GM18867 (cell line): ENCODE data around the gene TRIP6.
A peak's percentile ranks its signal among the peaks of the same experiment; 100 is the strongest.

ENCODE experiments used
- ATAC-seq: cut with Tn5 transposase; IDR thresholded peaks from one replicate; pipeline ENCODE4 v1.9.1; 2021; ENCODE audit warnings: mild to moderate bottlenecking, moderate library complexity; ENCODE audit not compliant: unreplicated experiment

The TRIP6 gene

GRCh38 chr7:100888988-100889750 lies 22.0 kb downstream of the TRIP6 start, which contains the start of gene UFSP1:
Gene UFSP1, minus strand, starts transcription at chr7:100889715. Its CDS starts 444 bp downstream, at chr7:100889271.
- ATAC-seq = peak; percentile 21

DNA sequence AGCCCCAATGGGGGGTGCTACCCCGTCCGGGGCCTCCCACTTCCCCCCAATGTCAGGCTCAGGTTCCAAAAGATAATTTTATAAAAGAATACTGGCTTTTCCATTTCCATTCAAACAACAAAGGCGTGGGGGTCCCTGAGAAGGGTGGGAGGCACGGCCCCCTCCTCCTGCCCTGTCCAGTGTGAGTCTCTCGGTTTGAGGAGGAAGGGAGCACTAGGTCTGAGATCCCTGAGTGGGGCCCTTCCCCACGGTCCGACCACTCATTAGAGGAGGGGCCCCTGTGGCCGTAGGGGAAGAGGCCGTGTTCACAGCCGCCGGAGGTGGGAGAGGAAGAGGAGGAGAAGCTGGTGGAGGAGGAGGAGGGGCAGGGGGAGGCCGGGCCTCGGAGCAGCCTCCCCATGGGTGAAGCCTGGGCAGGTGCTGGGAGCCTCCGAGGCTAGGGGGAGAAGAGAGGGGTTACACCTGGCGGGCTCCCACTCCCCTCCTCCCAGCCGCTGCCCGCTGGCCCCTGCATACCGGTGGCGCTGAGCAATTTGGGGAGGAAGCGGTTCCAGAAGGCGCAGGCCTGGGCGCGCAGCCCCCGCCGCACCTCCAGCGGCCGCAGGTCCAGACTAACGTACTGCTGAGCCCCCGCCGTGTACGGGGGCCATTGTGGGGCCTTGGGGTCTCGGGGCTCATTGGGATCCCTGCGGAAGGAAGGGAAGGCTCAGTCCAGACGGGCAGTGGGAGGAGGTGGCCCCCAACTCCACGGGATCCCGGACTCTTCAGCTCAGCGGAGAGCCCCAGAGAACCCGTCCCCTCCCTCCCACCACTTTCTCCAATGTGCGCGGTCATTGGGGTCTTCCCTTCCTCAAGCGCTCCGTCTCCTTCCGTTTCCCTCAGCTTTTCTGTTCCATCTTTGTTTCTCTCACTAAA lies 23.7 kb downstream of the TRIP6 start:
- no peak for ATAC-seq

GRCh38 chr7:100891568-100892247 lies 24.5 kb downstream of the TRIP6 start:
- ATAC-seq = no peak

- ATAC-seq = no peak
These were observed 25.5 kb downstream of the TRIP6 start for GRCh38 chr7:100892364-100893317.

DNA sequence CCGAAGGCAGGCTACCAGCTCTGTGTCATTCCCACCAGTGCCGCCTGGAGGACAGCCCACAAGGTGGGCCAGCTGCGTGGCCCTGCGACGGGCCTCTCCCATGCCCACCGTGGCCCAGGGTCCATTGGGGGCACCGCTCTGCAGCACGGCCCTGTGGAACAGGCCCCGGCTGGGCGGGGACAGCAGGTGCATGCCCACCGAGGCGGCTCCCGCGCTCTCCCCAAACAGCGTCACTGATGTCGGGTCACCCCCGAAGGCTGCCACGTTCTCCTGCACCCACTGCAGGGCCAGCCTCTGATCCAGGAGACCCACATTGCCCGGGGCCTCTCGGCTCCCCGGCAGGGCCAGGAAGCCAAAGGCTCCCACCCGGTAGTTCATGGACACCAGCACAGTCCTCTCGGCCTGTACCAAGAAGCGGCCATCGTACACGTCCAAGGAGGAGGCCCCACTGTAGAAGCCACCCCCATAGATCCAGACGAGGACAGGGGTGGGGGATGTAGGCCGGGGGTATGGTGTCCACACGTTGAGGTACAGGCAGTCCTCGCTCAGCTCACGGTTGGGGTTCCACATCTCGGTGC lies 26.2 kb downstream of the TRIP6 start:
- ATAC-seq = no peak

DNA sequence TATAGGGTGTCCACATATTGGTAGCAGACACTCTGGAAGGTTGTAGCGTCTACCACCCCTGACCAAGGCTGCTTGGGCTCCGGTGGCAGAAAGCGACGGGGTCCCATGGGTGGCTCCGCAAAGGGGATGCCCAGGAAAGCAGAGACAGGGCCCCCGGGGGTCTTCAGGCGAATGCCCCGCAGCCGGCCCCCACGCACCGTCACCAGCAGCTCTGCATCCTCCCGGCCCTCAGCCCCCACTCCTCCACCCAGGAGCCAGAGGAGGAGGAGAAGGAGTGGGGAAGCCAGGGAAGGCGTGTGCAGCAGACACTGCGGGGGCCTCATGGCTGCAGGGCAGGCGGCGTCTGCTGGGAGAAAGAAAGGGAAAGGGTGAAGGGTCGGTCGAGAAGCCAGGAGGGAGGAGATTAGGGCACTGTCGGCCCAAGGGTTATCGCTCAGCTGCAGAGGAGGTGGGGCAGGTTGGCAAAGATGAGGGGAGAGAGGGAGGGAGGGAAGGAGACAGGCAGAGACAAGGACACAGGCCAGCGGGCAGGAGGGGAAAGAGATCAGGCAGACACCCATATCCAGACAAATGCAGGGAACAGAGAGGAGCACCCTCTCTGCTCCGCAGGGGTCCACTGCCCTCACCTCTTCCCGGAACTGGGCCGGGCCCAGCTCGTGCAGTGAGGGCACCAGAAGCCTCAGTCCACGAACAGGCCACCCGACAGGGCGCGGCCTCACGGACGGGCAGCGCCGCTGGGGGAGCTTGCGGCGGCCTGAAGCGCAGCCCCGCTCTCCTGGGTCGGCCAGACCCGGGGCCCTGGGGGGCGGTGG lies 26.9 kb downstream of the TRIP6 start:
- ATAC-seq = no peak

- ATAC-seq = no peak
These were observed 27.9 kb downstream of the TRIP6 start for GRCh38 chr7:100894860-100895700.

DNA sequence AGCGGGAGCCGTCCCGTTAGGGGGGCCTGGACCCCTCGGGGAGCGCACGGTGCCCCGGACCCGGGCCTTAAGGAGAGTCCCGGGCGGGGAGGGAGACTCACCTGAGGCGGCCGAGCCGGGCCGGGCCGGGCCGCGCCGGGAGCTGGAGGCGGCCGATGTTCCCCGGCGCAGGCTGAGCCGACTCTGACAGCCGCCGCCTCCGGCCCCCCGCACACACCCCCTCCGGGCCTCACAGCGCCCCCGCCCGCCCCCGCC lies 28.4 kb downstream of the TRIP6 start, which contains the start of gene ACHE:
Gene ACHE (minus strand): TSS at position 188 of the 255 bp plus-strand sequence. CDS start 1,656 bp downstream, outside the sequence.
- ATAC-seq = no peak

GRCh38 chr7:100895956-100896731 lies 29.0 kb downstream of the TRIP6 start:
- no peak for ATAC-seq

DNA sequence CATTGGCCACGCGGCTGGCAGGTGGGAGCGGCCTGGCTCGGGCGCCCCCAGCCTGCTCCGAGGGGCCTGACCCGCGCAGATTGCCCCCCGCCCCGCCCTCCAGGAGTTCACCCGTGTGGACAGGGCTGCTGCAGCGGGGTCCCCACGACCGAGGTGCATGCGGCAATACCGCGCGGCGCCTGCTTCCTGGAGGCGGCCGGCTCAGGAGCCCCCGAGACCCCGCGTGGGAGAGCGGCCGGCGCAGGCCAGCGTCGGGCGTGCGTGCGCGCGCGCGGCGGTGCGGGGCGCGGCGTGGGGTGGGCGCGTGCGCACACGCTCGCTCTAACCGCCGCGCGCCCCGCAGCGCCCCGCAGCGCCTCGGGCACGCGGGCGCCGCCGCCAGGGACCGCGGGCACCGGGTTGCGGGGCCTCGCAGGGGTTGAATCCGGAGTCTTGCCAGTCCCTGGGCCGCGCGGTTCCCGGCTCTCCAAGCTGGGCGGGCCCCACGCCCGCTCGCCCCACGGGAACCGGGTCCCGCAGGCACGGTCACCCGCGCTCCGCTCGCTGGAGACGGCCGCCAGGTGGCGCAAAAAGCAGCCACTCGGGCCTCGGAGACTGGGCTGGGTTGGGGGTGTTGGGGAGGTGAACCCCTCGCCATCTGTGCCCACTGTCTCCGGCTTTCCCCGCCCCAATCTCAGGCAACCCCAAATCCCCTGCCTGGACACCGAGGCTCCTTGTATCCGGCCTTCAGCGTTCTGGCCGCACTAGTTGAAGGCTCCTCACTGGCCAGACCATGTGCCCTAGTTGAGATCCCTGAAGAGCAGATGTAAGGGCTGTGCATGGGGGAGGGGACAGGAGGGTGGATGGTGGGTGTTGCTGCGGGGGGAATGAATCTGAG lies 29.8 kb downstream of the TRIP6 start:
- ATAC-seq = no peak

DNA sequence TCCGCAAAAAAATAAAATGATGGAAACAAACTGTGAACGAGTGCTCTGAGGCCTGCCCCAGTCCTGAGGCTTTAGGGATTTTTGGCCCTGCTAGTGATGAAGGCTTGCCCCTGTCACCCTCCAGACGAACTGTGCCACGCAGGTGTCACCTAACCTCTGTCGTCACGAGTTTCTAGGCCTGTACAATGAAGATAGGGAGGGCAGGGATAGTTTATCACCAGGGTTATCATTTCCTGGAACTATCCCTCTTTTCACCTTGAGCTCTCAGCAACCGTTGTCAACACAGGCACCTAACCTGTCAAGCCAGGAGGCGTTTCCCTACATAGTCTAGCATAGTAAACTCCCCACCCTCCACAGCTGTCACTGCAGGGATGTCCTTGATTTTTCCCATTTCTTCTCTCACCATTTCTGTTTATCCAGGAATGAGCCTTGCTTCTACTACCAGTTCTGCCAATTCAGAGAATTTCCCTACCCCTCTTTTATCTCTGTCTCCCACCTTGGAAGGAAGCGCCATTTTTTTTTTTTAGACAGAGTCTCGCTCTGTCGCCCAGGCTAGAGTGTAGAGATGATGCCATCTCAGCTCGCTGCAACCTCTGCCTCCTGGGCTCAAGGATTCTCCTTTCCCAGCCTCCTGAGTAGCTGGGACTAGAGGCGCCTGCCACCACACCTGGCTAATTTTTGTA lies 30.7 kb downstream of the TRIP6 start:
- ATAC-seq = no peak

- no peak for ATAC-seq
These were observed 32.2 kb downstream of the TRIP6 start for GRCh38 chr7:100899432-100899831.

DNA sequence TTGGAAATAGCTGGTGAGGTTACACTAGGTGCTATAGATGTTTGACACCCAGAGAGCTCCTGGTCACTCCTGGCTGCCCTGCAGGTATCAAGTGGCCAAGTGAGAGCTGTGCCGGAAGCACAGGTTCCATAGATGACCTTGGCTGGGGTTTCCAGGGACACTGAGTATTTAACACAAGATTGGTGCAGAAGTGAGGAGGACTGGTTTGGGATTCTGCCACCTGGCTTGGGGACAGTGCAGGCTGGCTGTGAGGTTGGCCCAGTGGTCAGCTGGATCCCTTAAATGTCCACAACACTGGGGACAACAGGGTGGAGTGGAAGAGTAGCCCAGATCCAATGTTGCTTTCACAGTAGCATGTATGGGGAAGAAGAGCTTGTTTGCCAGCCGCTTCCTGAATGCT lies 33.8 kb downstream of the TRIP6 start:
- ATAC-seq = no peak

- no peak for ATAC-seq
These were observed 34.7 kb downstream of the TRIP6 start for GRCh38 chr7:100901921-100902332.

DNA sequence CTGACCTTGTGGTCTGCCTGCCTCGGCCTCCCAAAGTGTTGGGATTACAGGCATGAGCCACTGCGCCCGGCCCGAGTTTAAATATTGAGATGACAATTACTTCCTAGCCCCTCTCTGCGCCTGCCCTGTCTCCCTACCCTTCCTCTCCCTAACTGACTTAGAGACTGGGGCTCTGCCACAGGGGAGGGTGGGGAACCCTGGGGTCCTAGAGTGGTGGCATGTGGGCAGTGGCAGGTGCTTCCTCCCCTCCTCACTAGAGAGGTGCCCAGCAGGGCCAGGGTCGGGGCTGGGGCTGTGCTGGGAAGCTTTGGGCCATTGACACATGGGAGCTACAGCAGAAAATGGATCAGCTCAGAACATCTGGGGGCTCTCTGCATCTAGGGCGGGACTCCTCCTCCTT lies 35.5 kb downstream of the TRIP6 start:
- no peak for ATAC-seq

DNA sequence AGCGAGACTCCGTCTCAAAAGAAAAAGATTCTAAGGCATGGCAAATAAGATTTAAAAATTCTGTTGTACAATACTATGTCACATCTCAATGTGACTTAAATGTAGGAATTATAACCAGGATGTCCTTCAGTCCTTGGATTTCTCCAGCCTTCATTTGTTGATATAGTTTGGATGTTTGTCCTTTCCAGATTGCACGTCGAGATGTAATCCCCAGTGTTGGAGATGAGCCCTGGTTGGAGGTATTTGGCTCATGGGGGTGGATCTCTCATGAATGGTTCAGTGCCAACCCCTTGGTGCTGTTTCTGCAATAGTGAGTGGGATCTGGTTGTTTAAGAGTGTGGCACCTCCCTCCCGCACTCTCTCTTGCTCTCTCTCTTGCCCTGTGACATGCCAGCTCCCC lies 41.3 kb downstream of the TRIP6 start:
- ATAC-seq = no peak
